GM21786 (cell line): Measurements from ENCODE around the gene FAM240A.

Experiments
- ATAC-seq: cut with Tn5 transposase; IDR thresholded peaks from one replicate; pipeline ENCODE4 v1.9.1; 2021; ENCODE audit not compliant: unreplicated experiment

Gene FAM240A

DNA sequence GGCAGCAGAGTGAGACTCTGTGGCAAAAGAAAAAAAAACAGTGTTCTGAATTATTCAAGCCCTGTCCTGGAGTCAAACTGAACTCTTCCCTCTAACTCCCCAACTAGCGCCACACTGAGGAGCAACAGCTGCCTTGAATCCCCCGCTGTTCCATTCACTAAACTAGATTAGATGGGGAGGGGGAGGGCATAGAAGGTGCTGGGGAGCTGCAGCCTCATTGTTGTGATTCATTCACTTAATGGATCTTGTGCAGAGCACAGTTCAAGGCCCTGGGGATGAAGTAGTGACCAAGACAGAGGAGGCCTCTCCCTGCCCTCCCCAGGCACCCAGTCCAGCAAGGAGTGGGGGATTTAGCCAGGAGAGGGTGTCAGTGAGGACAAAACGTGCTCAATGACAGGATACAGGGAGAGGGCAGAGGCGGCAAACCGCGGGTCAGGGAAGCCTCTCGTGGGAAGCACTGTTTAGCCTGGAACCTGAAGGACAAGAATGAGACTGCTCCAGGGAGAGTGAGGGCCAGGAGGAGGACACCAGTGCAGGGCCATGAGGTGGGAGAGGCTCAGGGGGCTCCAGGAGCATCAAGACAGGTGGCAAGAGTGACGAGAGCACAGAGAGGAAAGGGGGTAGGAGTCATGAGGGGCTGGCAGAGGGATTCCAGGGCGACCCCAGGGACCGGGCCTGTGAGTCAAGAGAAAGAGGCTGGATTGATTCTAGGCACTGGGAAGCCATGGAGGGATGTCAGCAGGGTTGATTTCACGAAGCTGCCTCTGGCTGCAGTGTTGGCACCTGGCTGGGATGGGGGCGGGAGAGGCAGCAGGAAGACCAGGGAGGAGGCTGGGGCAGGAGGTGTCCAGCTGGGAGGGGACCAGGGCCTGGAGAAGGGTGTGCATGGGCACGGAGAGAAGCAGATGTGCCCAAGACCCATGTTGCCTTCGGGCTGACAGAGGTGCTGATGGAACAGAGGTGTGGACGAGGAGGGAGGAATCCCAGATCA is 49.7 kb downstream of the FAM240A start:
- ATAC-seq = no peak

- no peak for ATAC-seq
Observed at GRCh38 chr3:46662771-46663551, 50.6 kb downstream of the FAM240A start.

GRCh38 chr3:46663591-46664135 is 51.3 kb downstream of the FAM240A start:
- no peak for ATAC-seq

DNA sequence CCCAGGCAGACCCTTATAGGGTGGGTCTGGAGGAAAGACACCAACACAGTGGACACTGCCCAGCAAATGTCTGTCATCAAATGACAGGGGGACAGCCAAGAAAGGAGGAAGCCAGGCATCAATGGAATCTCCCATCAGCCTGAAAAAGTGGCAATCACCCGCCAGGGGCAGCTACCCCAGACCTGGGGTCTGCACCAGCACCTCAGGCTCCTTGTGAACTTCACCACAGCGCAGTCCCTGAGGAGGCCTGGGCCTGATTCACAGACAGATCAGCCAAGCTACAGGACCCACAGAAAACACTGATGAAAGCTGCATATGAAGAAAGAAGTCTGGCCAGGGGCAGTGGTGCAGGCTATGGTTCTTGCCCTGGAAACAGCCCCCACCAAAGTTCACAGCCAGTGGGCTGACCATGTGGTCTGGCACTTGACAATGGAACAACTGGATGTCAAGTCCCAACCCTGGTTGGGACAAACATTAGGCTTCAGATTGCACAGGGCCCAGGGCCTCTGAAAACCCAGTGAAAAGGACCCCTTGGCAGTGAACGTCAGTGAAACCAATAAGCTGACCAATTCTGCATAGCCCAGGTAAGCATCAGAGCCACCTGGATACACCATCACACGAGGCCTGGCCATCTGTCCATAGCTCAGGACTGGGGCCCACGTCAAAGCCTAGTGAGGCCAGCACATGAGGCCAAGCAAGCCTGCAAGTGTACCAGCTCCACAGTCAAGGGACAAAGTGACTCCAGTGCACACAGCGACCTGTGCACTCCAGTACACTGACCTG is 52.1 kb downstream of the FAM240A start:
- ATAC-seq = no peak

- ATAC-seq = no peak
Observed at GRCh38 chr3:46664971-46665762, 52.8 kb downstream of the FAM240A start.

GRCh38 chr3:46665763-46666452 is 53.6 kb downstream of the FAM240A start:
- ATAC-seq = no peak

- ATAC-seq = no peak
Observed at GRCh38 chr3:46666453-46666845, 54.1 kb downstream of the FAM240A start.

DNA sequence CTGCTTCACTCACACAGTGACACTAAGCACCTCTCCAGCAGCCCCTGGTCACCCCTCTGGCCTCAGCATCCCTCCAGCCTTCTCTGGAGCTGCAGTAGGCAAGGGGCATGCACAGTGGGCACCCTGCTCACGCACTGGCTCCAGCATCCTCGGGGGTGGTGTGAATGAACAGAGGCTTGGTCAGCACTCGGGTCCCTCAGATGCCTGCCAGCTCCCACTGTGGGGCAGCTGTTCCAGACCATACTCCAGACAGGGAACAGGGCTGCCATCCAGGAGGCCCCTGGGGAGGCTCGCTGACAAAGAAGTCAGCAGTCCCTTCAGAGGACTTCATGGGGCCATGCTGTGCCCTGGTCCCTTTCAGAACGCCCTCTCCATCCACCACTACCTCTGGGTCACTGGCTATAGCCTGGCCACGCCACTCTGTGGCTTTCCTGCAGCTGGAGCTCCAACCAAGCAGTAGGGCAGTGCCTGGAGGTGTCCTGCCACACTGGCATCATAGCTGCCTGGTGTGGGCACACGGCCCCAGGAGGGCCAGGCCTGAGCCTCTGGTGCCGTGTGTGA is 54.8 kb downstream of the FAM240A start:
- no peak for ATAC-seq

GRCh38 chr3:46667657-46668056 is 55.3 kb downstream of the FAM240A start:
- ATAC-seq = no peak

DNA sequence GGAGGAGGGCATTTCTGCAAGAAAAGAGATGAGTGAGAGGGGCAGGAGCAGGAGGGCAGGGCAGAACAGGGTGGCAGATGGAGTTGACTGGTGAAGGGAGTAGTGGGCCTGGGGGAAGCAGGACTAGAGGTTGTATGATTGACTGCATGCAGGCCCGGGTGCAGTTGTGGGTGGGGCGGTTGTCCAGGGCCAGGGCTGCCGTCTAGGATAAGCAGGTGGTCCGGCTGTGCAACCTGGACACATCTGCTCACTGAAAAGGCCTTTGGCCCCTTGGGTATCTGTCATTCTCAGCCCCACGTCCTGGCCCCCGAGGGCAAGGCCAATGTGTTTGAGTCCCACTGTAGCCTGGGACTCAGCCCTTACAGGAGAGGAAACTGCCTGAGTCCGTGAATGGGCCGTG is 55.8 kb downstream of the FAM240A start:
- ATAC-seq = no peak

GRCh38 chr3:46668591-46668990 is 56.3 kb downstream of the FAM240A start:
- no peak for ATAC-seq

DNA sequence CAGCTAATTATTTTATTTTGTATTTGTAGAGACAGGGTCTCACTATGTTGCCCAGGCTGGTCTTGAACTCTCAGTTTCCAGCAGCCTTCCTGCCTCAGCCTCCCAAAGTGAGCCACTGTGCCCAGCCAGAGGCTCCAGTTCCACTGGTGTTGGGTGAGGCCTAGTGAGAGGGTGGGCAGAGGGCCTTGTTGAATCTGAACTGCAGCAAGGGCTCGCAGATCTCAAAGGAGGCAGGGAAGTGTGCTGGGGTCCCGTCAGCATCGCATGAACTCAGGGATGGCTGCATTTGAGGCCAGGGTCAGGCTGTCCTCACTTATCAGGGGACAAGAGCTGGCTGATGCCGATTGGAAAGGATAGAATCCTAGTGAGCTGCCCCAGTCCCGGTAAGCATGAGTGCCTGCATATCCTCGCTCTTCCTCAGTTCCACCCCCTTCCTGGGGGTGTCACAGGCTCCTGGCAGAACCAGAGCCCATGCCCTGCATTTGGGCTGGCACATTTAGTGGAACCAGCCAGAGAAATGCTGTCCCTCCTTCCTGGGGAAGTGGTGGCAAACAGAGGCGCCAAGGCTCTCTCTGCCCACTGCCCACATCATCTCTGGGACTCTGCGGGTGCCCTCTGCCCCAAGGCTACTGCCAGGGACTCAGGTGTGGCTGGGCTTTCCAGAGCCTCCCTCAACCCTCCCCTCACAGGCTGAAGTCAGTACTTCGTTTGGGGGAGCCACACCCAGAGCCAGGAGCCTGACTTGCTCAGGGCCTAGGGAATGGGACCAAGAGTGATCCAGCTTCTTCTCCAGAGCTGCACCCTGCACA is 57.1 kb downstream of the FAM240A start:
- no peak for ATAC-seq

DNA sequence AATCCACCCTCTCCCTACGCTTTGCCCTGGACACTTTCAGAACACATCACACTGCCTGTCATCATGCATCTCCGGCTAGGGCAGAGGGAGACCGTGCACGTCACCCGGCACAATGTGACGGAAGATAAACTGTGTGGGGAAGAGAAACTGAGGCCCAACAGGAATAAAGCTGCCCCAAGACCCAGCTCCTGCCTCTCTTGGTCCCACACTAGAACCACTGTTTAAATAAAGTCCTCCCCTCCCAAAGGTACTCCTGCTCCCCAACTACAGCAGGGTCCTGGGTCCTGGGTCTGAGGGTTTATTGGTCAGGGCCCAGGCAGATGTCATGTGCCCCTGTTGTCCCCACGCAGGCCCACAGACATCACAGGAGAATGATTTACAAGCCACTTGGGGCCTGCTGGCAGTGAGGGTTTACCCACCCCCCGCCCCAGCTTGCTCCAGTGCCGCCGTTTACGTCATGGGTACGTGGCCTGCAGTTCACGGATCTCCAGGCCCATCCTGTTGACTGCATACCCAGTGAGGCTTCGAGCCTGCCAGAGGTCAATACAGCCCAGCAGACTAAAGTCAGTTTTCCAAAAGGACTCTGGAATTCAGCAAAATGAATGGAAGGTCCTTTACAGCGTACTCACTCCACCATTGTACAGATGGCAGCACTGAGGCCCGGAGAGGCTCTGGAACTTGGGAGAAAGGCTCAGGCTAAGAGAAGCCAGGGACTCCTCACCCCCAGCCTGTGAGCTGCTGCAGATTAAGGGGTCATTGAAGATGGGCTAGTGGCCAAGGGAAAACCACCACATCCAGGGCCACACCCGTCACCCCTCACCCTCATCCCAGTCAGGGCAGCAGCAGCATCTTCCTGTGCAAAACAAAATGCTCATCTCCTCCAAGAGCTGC is 57.9 kb downstream of the FAM240A start:
- ATAC-seq = no peak

GRCh38 chr3:46670891-46671427 is 58.6 kb downstream of the FAM240A start:
- ATAC-seq = no peak

- no peak for ATAC-seq
Observed at GRCh38 chr3:46671541-46672348, 59.4 kb downstream of the FAM240A start.

- no peak for ATAC-seq
Observed at GRCh38 chr3:46672349-46672695, 60.0 kb downstream of the FAM240A start.
